SK-N-MC (cell line): ENCODE results near the gene ARRDC3.

Experiments used
- DNase-seq: peaks from one replicate; pipeline ENCODE4 v3.0.0-alpha.2; 2011; ENCODE audit warnings: low read depth, low spot score
- H3K27ac ChIP-seq: fragments of 200-600 bp; sonication (generic); 2 replicates; pipeline ENCODE4 v1.5.1; 2016; ENCODE audit warnings: mixed run types
- H3K36me3 ChIP-seq: fragments of 200-600 bp; sonication (generic); 2 replicates; pipeline ENCODE4 v1.6.1; 2017; ENCODE audit warnings: antibody characterized with exemption, low read length, mixed read lengths; ENCODE audit not compliant: insufficient read depth
- H3K4me3 ChIP-seq: fragments of 200-600 bp; sonication (generic); 2 replicates; pipeline ENCODE4 v1.5.1; 2016
- H3K9ac ChIP-seq: fragments of 200-600 bp; sonication (generic); 2 replicates; pipeline ENCODE4 v1.8.0; 2017; ENCODE audit warnings: mixed run types, mixed read lengths; ENCODE audit not compliant: insufficient read length
- H3K9me3 ChIP-seq: fragments of 200-600 bp; sonication (generic); 2 replicates; pipeline ENCODE4 v1.6.1; 2017; ENCODE audit warnings: low read depth, mild to moderate bottlenecking, antibody characterized with exemption, low read length, moderate library complexity, mixed read lengths
- EZH2 ChIP-seq: fragments of 200-600 bp; sonication (generic); IDR thresholded peaks from one replicate; pipeline ENCODE4 v1.6.1; 2017; ENCODE audit warnings: antibody characterized with exemption
- FOXP2 ChIP-seq: optimal IDR thresholded peaks from 2 replicates; pipeline ENCODE3; 2011; ENCODE audit warnings: mild to moderate bottlenecking, moderate library complexity; ENCODE audit not compliant: insufficient read depth; ENCODE audit errors: extremely low read length, control extremely low read depth
- POLR2AphosphoS5 ChIP-seq: IDR thresholded peaks from 2 replicates; pipeline ENCODE4 v1.6.1; 2012; ENCODE audit warnings: mild to moderate bottlenecking, low read depth, low read length, borderline replicate concordance

ARRDC3 gene

GRCh38 chr5:91380491-91381238 lies 2.5 kb downstream of the ARRDC3 start:
- peak; percentile 86 for DNase-seq
- TF ChIP-seq FOXP2: no peak
- TF ChIP-seq POLR2AphosphoS5: peak; percentile 77
- TF ChIP-seq EZH2: no peak
- Histone ChIP-seq H3K36me3 (peaks cover 33% of the 10 kb centered on the region), H3K27ac (peak overlapping the region; percentile 94), H3K9ac (peak overlapping the region; percentile 91), H3K9me3 (no peaks in the 10 kb centered on the region), H3K4me3 (peak overlapping the region; percentile 86)

- peaks cover 39% of the 10 kb centered on the region for H3K36me3 ChIP-seq
- peak overlapping the region; percentile 96 for H3K27ac ChIP-seq
- no peaks in the 10 kb centered on the region for H3K9me3 ChIP-seq
Observed at GRCh38 chr5:91379914-91380490, 3.1 kb downstream of the ARRDC3 start.

GRCh38 chr5:91379246-91379913 lies 3.7 kb downstream of the ARRDC3 start:
- no peaks in the 10 kb centered on the region for H3K9me3 ChIP-seq
- TF ChIP-seq EZH2: no peak
- TF ChIP-seq FOXP2: no peak
- TF ChIP-seq POLR2AphosphoS5: no peak
- peak overlapping the region; percentile 92 for H3K9ac ChIP-seq
- H3K36me3 ChIP-seq: peaks cover 45% of the 10 kb centered on the region
- no peak for DNase-seq
- H3K4me3 ChIP-seq: peak overlapping the region; percentile 86
- peak overlapping the region; percentile 96 for H3K27ac ChIP-seq

More at GRCh38 chr5:91379914-91380490, 3.1 kb downstream of the ARRDC3 start:
- Histone ChIP-seq H3K9ac (peak overlapping the region; percentile 92), H3K4me3 (peak overlapping the region; percentile 86)
- DNase-seq: no peak
- TF ChIP-seq POLR2AphosphoS5 (peak; percentile 56), EZH2 (no peak), FOXP2 (peak; percentile 91)

- peak overlapping the region; percentile 92 for H3K9ac ChIP-seq
- peak overlapping the region; percentile 96 for H3K27ac ChIP-seq
- DNase-seq: no peak
- no peak for TF ChIP-seq POLR2AphosphoS5
- no peak for TF ChIP-seq EZH2
- no peak for TF ChIP-seq FOXP2
- peaks cover 51% of the 10 kb centered on the region for H3K36me3 ChIP-seq
- no peaks in the 10 kb centered on the region for H3K9me3 ChIP-seq
- peak overlapping the region; percentile 86 for H3K4me3 ChIP-seq
Observed at GRCh38 chr5:91378752-91379211, 4.3 kb downstream of the ARRDC3 start.

GRCh38 chr5:91374893-91375520 lies 8.1 kb downstream of the ARRDC3 start:
- no peak overlapping the region for H3K9ac ChIP-seq
- H3K4me3 ChIP-seq: no peak overlapping the region
- H3K9me3 ChIP-seq: no peaks in the 10 kb centered on the region
- TF ChIP-seq EZH2 (no peak), FOXP2 (no peak)
- H3K36me3 ChIP-seq: peaks cover 88% of the 10 kb centered on the region
- H3K27ac ChIP-seq: no peak overlapping the region; the same call in 1 of the 2 replicates
- DNase-seq: no peak

- Histone ChIP-seq H3K9ac (no peak overlapping the region), H3K36me3 (peaks cover 98% of the 10 kb centered on the region), H3K4me3 (no peak overlapping the region), H3K9me3 (no peaks in the 10 kb centered on the region), H3K27ac (no peak overlapping the region)
- DNase-seq: no peak
- TF ChIP-seq FOXP2 (no peak), POLR2AphosphoS5 (no peak), EZH2 (no peak)
Observed at GRCh38 chr5:91373600-91373999, 9.5 kb downstream of the ARRDC3 start.

- H3K27ac ChIP-seq: no peak overlapping the region
- no peaks in the 10 kb centered on the region for H3K9me3 ChIP-seq
- no peak overlapping the region for H3K4me3 ChIP-seq
- TF ChIP-seq EZH2 (no peak), FOXP2 (no peak), POLR2AphosphoS5 (no peak)
- no peak for DNase-seq
- H3K36me3 ChIP-seq: peaks cover 98% of the 10 kb centered on the region
- no peak overlapping the region for H3K9ac ChIP-seq
Observed at GRCh38 chr5:91373006-91373405, 10.1 kb downstream of the ARRDC3 start.

- H3K27ac ChIP-seq: no peak overlapping the region; the same call in 1 of the 2 replicates
- peaks cover 65% of the 10 kb centered on the region for H3K36me3 ChIP-seq
- no peaks in the 10 kb centered on the region for H3K9me3 ChIP-seq
- no peak overlapping the region for H3K9ac ChIP-seq
- TF ChIP-seq FOXP2: no peak
- no peak for TF ChIP-seq EZH2
- no peak for TF ChIP-seq POLR2AphosphoS5
- no peak overlapping the region for H3K4me3 ChIP-seq
- DNase-seq: no peak
Observed at GRCh38 chr5:91369480-91369879, 13.6 kb downstream of the ARRDC3 start.
